B cell (primary cell): ENCODE results near the gene PCSK4.

Experiments
- EZH2 ChIP-seq: IDR thresholded peaks from 2 replicates; pipeline ENCODE4 v1.6.1; 2012; ENCODE audit warnings: borderline replicate concordance, low read depth, mild to moderate bottlenecking, moderate library complexity, low read length; ENCODE audit not compliant: insufficient read depth, poor library complexity, severe bottlenecking
- TF ChIP-seq, protein P1 (sequence below): fragments of 200-600 bp; IDR thresholded peaks from one replicate; pipeline ENCODE4 v1.8.0; 2022; ENCODE audit warnings: antibody characterized with exemption, mild to moderate bottlenecking

DNA sequence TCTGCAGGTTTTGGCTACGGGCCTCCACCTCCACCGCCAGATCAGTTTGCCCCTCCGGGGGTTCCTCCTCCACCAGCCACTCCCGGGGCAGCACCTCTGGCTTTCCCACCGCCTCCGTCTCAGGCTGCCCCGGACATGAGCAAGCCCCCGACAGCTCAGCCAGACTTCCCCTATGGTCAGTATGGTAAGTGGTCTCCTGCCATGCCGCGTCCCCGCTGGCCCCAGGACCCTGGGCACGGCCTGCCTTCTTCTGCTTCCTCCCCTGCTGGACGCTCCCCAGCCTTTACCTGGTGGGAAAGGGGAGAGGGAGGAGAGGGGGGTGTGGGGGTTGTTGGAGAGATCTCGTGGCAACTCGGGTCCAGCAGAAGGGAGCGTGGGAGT lies 57.7 kb downstream of the PCSK4 start:
- TF ChIP-seq, protein P1, sequence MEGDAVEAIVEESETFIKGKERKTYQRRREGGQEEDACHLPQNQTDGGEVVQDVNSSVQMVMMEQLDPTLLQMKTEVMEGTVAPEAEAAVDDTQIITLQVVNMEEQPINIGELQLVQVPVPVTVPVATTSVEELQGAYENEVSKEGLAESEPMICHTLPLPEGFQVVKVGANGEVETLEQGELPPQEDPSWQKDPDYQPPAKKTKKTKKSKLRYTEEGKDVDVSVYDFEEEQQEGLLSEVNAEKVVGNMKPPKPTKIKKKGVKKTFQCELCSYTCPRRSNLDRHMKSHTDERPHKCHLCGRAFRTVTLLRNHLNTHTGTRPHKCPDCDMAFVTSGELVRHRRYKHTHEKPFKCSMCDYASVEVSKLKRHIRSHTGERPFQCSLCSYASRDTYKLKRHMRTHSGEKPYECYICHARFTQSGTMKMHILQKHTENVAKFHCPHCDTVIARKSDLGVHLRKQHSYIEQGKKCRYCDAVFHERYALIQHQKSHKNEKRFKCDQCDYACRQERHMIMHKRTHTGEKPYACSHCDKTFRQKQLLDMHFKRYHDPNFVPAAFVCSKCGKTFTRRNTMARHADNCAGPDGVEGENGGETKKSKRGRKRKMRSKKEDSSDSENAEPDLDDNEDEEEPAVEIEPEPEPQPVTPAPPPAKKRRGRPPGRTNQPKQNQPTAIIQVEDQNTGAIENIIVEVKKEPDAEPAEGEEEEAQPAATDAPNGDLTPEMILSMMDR: no peak
- no peak for TF ChIP-seq EZH2
